Liver (tissue), 9 donors: Measurements from ENCODE around the gene LPIN3. TPM values are rescaled to one million over a fixed set of nuclear protein-coding genes. Genes with fewer than 3 reads are reported as not detected.
"Not testable (repeated sequence)": the region's sequence is repeated elsewhere in the genome, so short reads cannot be mapped to it uniquely, and the experiment has no call there.

Experiments
- DNase-seq: peaks from one replicate; pipeline ENCODE4 v3.0.0-alpha.2; 2017; ENCODE audit warnings: low spot score
- H3K27ac ChIP-seq, 2 donors: one replicate each; pipeline ENCODE4 v1.7.0; 2013; ENCODE audit warnings: inconsistent platforms in 2 of 2, low read length in 2 of 2, control low read depth in 1 of 2, low read depth in 1 of 2, mild to moderate bottlenecking in 1 of 2
- H3K27me3 ChIP-seq, 4 donors: one replicate each; pipeline versions ENCODE4 v1.6.1 to v1.7.0; 2013; ENCODE audit warnings: low read length in 3 of 4, inconsistent platforms in 1 of 4, mild to moderate bottlenecking in 1 of 4, moderate library complexity in 1 of 4; ENCODE audit not compliant: control insufficient read depth in 4 of 4, insufficient read depth in 4 of 4
- H3K36me3 ChIP-seq, 4 donors: one replicate each; pipeline versions ENCODE4 v1.6.1 to v1.7.0; 2013; ENCODE audit warnings: low read length in 3 of 4, mild to moderate bottlenecking in 3 of 4, low read depth in 1 of 4, moderate library complexity in 1 of 4; ENCODE audit not compliant: control insufficient read depth in 4 of 4, insufficient read depth in 3 of 4
- H3K4me1 ChIP-seq, 4 donors: one replicate each; pipeline versions ENCODE4 v1.6.1 to v1.7.0; 2013; ENCODE audit warnings: low read length in 3 of 4, mild to moderate bottlenecking in 3 of 4, moderate library complexity in 1 of 4; ENCODE audit not compliant: control insufficient read depth in 4 of 4, insufficient read depth in 4 of 4
- H3K4me3 ChIP-seq, 3 donors: one replicate each; pipeline versions ENCODE4 v1.6.1 to v1.7.0; 2013; ENCODE audit warnings: low read length in 3 of 3, control low read depth in 1 of 3, low read depth in 1 of 3, mild to moderate bottlenecking in 1 of 3
- H3K9ac ChIP-seq, 2 donors: one replicate each; pipeline ENCODE4 v1.7.0; 2013; ENCODE audit warnings: low read length in 2 of 2, mild to moderate bottlenecking in 2 of 2, moderate library complexity in 2 of 2, control low read depth in 1 of 2, low read depth in 1 of 2
- H3K9me3 ChIP-seq, 4 donors: one replicate each; pipeline versions ENCODE4 v1.6.1 to v1.7.0; 2013; ENCODE audit warnings: low read length in 3 of 4; ENCODE audit not compliant: control insufficient read depth in 4 of 4
- ATF3 ChIP-seq: IDR thresholded peaks from 2 replicates; pipeline ENCODE4 v1.6.1; 2016; ENCODE audit warnings: antibody characterized with exemption
- CTCF ChIP-seq: fragments of 150-350 bp; IDR thresholded peaks from 2 replicates; pipeline ENCODE4 v1.5.1; 2017; ENCODE audit warnings: improper control_type of control experiment, low read depth, low read length; ENCODE audit not compliant: missing input control
- EGR1 ChIP-seq, 2 donors: IDR thresholded peaks; 2 replicates each; pipeline ENCODE4 v1.6.1; 2016 to 2018; ENCODE audit warnings: antibody characterized with exemption in 2 of 2, low read depth in 2 of 2
- FOXA2 ChIP-seq: IDR thresholded peaks from 2 replicates; pipeline ENCODE4 v1.6.1; 2016; ENCODE audit warnings: antibody characterized with exemption
- GABPA ChIP-seq, 2 donors: IDR thresholded peaks in 1 of 2; conservative IDR thresholded peaks in 1 of 2; 2 replicates each; pipeline ENCODE4 v1.6.1; 2016; ENCODE audit warnings: antibody characterized with exemption in 2 of 2, mild to moderate bottlenecking in 1 of 2, moderate library complexity in 1 of 2
- HNF4A ChIP-seq, 2 donors: conservative IDR thresholded peaks; 2 replicates each; pipeline ENCODE4 v1.6.1; 2016; ENCODE audit warnings: antibody characterized with exemption in 2 of 2, mild to moderate bottlenecking in 2 of 2
- HNF4G ChIP-seq: IDR thresholded peaks from 2 replicates; pipeline ENCODE4 v1.6.1; 2016; ENCODE audit warnings: antibody characterized with exemption
- MAX ChIP-seq: IDR thresholded peaks from 2 replicates; pipeline ENCODE4 v1.6.1; 2016; ENCODE audit warnings: antibody characterized with exemption
- NR2F2 ChIP-seq: IDR thresholded peaks from 2 replicates; pipeline ENCODE4 v1.6.1; 2016; ENCODE audit warnings: antibody characterized with exemption
- RAD21 ChIP-seq, 2 donors: IDR thresholded peaks; 2 replicates each; pipeline ENCODE4 v1.6.1; 2016; ENCODE audit warnings: antibody characterized with exemption in 2 of 2, mild to moderate bottlenecking in 2 of 2
- RXRA ChIP-seq, 2 donors: IDR thresholded peaks; 2 replicates each; pipeline ENCODE4 v1.6.1; 2017 to 2018; ENCODE audit warnings: antibody characterized with exemption in 2 of 2, mild to moderate bottlenecking in 1 of 2
- SP1 ChIP-seq: IDR thresholded peaks from 2 replicates; pipeline ENCODE4 v1.6.1; 2018; ENCODE audit warnings: antibody characterized with exemption, mild to moderate bottlenecking
- TAF1 ChIP-seq: conservative IDR thresholded peaks from 2 replicates; pipeline ENCODE4 v1.6.1; 2016; ENCODE audit warnings: antibody characterized with exemption, mild to moderate bottlenecking
- YY1 ChIP-seq: IDR thresholded peaks from 2 replicates; pipeline ENCODE4 v1.6.1; 2016; ENCODE audit warnings: antibody characterized with exemption, mild to moderate bottlenecking
- WGBS: extraction: QIAGEN DNeasy Blood & Tissue Kit; methylation state at CpG from one replicate; pipeline ENCODE4 v1.1.7; 2013; 5-methylcytosine and 5-hydroxymethylcytosine counted together
- polyA plus RNA-seq, 2 donors: library from polyadenylated mRNA; stranded (reverse) in 1 of 2; unstranded in 1 of 2; fragments of 200-250 nt in 1 of 2; fragments of >200 nt in 1 of 2; fragmentation: Nextera tagmentation in 1 of 2; extraction: Ambion mirVana in 1 of 2; gene quantifications; one replicate each; pipeline versions ENCODE4 v1.2.1 to v1.2.3, GENCODE V29; 2013 to 2015
- total RNA-seq, 2 donors: library from RNA; depleted of rRNA; stranded (reverse); fragments of >200 nt; gene quantifications; one replicate each; pipeline ENCODE4 v1.2.3, GENCODE V29; 2014
- donor health status: healthy.
- donor health status: healthy.
- donor health status: healthy.
- donor health status: healthy.
- donor health status: healthy.

LPIN3 gene
- total and polyA plus RNA-seq, 4 donors: 1.5 to 32.4 (median 13.4) TPM

GRCh38 chr20:41309817-41310216 is 30.8 kb upstream of the LPIN3 start:
- Histone ChIP-seq H3K4me1 (peaks cover 9 to 27% (median 18%) of the 10 kb centered on the region in 4 donors), H3K4me3 (no peak overlapping the region), H3K36me3 (peaks cover 0 to 2% (median 0%) of the 10 kb centered on the region in 4 donors), H3K27me3 (no peaks in the 10 kb centered on the region), H3K9me3 (no peaks in the 10 kb centered on the region), H3K27ac (peak overlapping the region; percentile 64 to 70), H3K9ac (no peak overlapping the region)
- WGBS: 71% methylated on average over 2 of the region's 2 CpGs
- TF ChIP-seq HNF4A (conservative IDR thresholded peaks at IDR 0.05): no peak
- TF ChIP-seq YY1: no peak
- no peak for DNase-seq

- DNase-seq, H3K9ac ChIP-seq, H3K36me3 ChIP-seq, H3K4me3 ChIP-seq, H3K9me3 ChIP-seq, H3K27me3 ChIP-seq, H3K27ac ChIP-seq: not testable (repeated sequence)
- WGBS: 97% methylated on average over 6 of the region's 6 CpGs
- peaks cover 15 to 44% (median 28%) of the 10 kb centered on the region in 4 donors for H3K4me1 ChIP-seq
These were observed 28.6 kb upstream of the LPIN3 start for GRCh38 chr20:41312009-41312408.

GRCh38 chr20:41314386-41314785 is 26.2 kb upstream of the LPIN3 start:
- no peak overlapping the region for H3K9ac ChIP-seq
- WGBS: 78% methylated on average over 2 of the region's 2 CpGs
- TF ChIP-seq EGR1 (IDR thresholded peaks at IDR 0.05; ENCODE audit: low read depth in 2 of 2): no peak
- TF ChIP-seq RXRA (IDR thresholded peaks at IDR 0.05): no peak
- TF ChIP-seq HNF4A (conservative IDR thresholded peaks at IDR 0.05): no peak
- TF ChIP-seq CTCF: no peak
- TF ChIP-seq MAX: no peak
- H3K36me3 ChIP-seq: peaks cover 0 to 2% (median 0%) of the 10 kb centered on the region in 4 donors
- H3K27me3 ChIP-seq: no peaks in the 10 kb centered on the region
- no peak overlapping the region for H3K4me3 ChIP-seq
- no peak for DNase-seq
- H3K4me1 ChIP-seq: peaks cover 14 to 45% (median 29%) of the 10 kb centered on the region in 4 donors
- no peaks in the 10 kb centered on the region for H3K9me3 ChIP-seq
- peak overlapping the region in 1 of 2 donors; percentile 6 for H3K27ac ChIP-seq

- peaks cover 7 to 37% (median 25%) of the 10 kb centered on the region in 4 donors for H3K4me1 ChIP-seq
- H3K4me3 ChIP-seq: peak overlapping the region; percentile 82 to 96 (median 96)
- H3K9me3 ChIP-seq: no peaks in the 10 kb centered on the region
- WGBS: 60% methylated on average over 6 of the region's 6 CpGs
- H3K36me3 ChIP-seq: peaks cover 0 to 2% (median 0%) of the 10 kb centered on the region in 4 donors
- H3K9ac ChIP-seq: peak overlapping the region; percentile 94
- H3K27me3 ChIP-seq: no peaks in the 10 kb centered on the region
- no peak for DNase-seq
- H3K27ac ChIP-seq: peak overlapping the region; percentile 95 to 98
- TF ChIP-seq HNF4G (peak; percentile 23), ATF3 (no peak), HNF4A (conservative IDR thresholded peaks at IDR 0.05) (peak; percentile 79), FOXA2 (peak; percentile 42), EGR1 (IDR thresholded peaks at IDR 0.05; ENCODE audit: low read depth in 2 of 2) (no peak), TAF1 (peak; percentile 58), SP1 (peak; percentile 76), GABPA (IDR thresholded peaks at IDR 0.05 in 1 of 2, conservative IDR thresholded peaks at IDR 0.05 in 1 of 2) (no peak), CTCF (no peak), YY1 (peak; percentile 85), MAX (no peak), RXRA (IDR thresholded peaks at IDR 0.05) (peak; percentile 53 to 62), RAD21 (IDR thresholded peaks at IDR 0.05) (peak in 1 of 2 donors; percentile 49), NR2F2 (no peak)
These were observed 24.6 kb upstream of the LPIN3 start for GRCh38 chr20:41316051-41316450.
